Mammary epithelial cell (primary cell): ENCODE results near the gene OR6S1.

Experiments used
- CTCF ChIP-seq, 2 donors: IDR thresholded peaks in 1 of 2; conservative IDR thresholded peaks in 1 of 2; 2 replicates each; pipeline ENCODE4 v1.5.1; 2011 to 2012; ENCODE audit warnings: inconsistent platforms in 2 of 2, low read length in 2 of 2, mild to moderate bottlenecking in 2 of 2, control low read depth in 1 of 2, low read depth in 1 of 2; ENCODE audit not compliant: insufficient read depth in 1 of 2; ENCODE audit errors: extremely low read depth in 1 of 2
- EZH2 ChIP-seq: IDR thresholded peaks from 2 replicates; pipeline ENCODE4 v1.6.1; 2012; ENCODE audit warnings: low read length, inconsistent platforms, borderline replicate concordance

DNA sequence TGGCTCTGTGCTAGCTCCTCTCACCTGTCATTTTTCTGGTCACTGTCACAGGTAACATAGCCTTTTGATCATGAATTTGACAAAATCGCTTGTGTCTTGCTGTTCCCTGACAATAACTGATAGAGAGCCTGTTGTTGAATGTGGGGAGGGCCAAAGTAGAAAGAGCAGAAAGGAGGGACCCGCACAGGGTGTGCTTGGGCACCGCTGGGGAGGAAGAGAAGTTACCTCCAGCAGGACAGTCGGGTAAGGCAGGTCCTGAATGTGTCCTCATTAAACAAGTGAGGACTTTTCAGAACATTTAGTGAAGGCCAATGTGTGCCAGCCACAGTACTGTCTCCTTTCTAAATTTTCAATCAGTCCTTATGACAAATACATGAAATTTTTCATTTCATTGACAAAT is 50.3 kb downstream of the OR6S1 start, which contains the start of gene RNASE12:
- no peak for TF ChIP-seq CTCF (conservative IDR thresholded peaks at IDR 0.05 in 1 of 2, IDR thresholded peaks at IDR 0.05 in 1 of 2; ENCODE audit: extremely low read depth in 1 of 2, insufficient read depth in 1 of 2, low read depth in 1 of 2, low read length in 2 of 2)
- no peak for TF ChIP-seq EZH2
